ENCODE results near the gene PHF20.

PHF20 gene

DNA sequence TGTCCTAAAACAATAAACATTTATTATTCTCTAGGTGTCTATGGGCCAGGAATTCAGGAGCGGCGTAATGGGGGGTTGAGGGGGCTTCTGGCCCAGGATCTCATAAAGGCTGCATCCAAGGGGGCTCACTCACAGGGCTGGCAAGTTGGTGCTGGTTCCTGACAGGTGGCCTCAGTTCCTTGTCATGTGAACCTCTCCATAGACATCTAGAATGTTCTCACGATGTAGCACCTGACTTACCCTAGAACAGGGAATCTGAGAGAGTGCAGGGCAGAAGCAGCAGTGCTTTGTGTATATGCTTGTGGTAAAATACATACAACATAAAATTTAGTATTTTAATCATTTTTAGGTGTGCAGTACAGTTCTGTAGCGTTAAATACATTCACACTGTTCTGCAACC is 57.1 kb downstream of the PHF20 start:
- Histone ChIP-seq H3K14ac (ENCODE audit: low read length) (no peak overlapping the region), H3K4ac (ENCODE audit: low read length) (no peak overlapping the region), H3K79me1 (ENCODE audit: low read depth, low read length) (peaks cover 1% of the 10 kb centered on the region), H2BK12ac (ENCODE audit: low read length) (no peak overlapping the region), H3K18ac (ENCODE audit: low read length) (no peak overlapping the region), H2BK120ac (ENCODE audit: low read depth, low read length) (no peak overlapping the region), H3K9me3 (replicated peaks in 1 of 2; ENCODE audit: control insufficient read depth in 2 of 2, insufficient read depth in 1 of 2, low read depth in 1 of 2, low read length in 2 of 2) (peaks cover 3 to 6% of the 10 kb centered on the region in 2 donors), H3K23ac (ENCODE audit: low read depth, low read length, poor library complexity) (no peak overlapping the region), H3K27ac (replicated peaks; ENCODE audit: low read length) (no peak overlapping the region), H3K9ac (ENCODE audit: low read depth, low read length, poor library complexity) (no peak overlapping the region), H4K91ac (ENCODE audit: low read depth, low read length, poor library complexity) (no peak overlapping the region), H4K8ac (ENCODE audit: low read depth, low read length) (no peak overlapping the region), H2BK15ac (ENCODE audit: low read length) (no peak overlapping the region), H2AK5ac (ENCODE audit: low read depth, low read length) (no peak overlapping the region), H2BK5ac (ENCODE audit: low read length) (no peak overlapping the region), H2AFZ (ENCODE audit: low read length) (no peak overlapping the region), H3K4me1 (ENCODE audit: control insufficient read depth in 2 of 2, insufficient read depth in 1 of 2, low read depth in 1 of 2, low read length in 2 of 2) (no peaks in the 10 kb centered on the region), H3K4me2 (ENCODE audit: insufficient read depth, low read length, poor library complexity, severe bottlenecking) (no peak overlapping the region), H3K36me3 (replicated peaks in 1 of 2; ENCODE audit: control insufficient read depth in 2 of 2, insufficient read depth in 2 of 2, low read length in 2 of 2) (peaks cover 2 to 20% of the 10 kb centered on the region in 2 donors), H3K4me3 (ENCODE audit: low read length in 2 of 2) (no peak overlapping the region), H3K27me3 (ENCODE audit: control insufficient read depth in 3 of 3, insufficient read depth in 3 of 3, low read depth in 1 of 3, low read length in 3 of 3) (no peaks in the 10 kb centered on the region)
- WGBS, 2 donors (ENCODE audit: extremely low coverage in 2 of 2, insufficient read length in 2 of 2, insufficient replicate concordance in 1 of 2) = no CpG with 5 or more reads among the region's 4 CpGs
- DNase-seq (ENCODE audit: low spot score) = no peak

DNA sequence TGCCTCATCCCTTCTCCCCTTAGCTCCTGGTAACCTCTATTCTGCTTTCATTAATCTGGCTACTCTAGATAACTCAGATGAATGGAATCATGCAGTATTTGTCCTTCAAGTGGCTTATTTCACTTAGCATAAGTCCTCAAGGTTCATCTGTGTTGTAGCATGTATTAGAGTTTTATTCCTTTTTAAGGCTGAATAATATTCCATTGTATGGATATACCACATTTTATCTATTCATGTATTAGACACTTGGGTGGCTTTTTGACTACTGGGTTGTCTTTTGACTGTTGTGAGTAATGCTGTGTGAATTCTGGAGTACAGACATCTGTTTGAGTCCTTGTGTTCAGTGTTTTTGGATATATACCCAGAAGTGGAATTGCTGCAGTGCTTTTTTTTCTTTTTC is 58.4 kb downstream of the PHF20 start:
- Histone ChIP-seq H3K79me1 (ENCODE audit: low read depth, low read length) (peaks cover 1% of the 10 kb centered on the region), H3K4me1 (ENCODE audit: control insufficient read depth in 2 of 2, insufficient read depth in 1 of 2, low read depth in 1 of 2, low read length in 2 of 2) (no peaks in the 10 kb centered on the region), H3K9me3 (replicated peaks in 1 of 2; ENCODE audit: control insufficient read depth in 2 of 2, insufficient read depth in 1 of 2, low read depth in 1 of 2, low read length in 2 of 2) (peaks cover 3 to 6% of the 10 kb centered on the region in 2 donors), H4K91ac (ENCODE audit: low read depth, low read length, poor library complexity) (no peak overlapping the region), H3K36me3 (replicated peaks in 1 of 2; ENCODE audit: control insufficient read depth in 2 of 2, insufficient read depth in 2 of 2, low read length in 2 of 2) (peaks cover 2 to 14% of the 10 kb centered on the region in 2 donors), H3K4ac (ENCODE audit: low read length) (no peak overlapping the region), H3K27ac (replicated peaks; ENCODE audit: low read length) (no peak overlapping the region), H3K4me3 (ENCODE audit: low read length in 2 of 2) (no peak overlapping the region), H2BK15ac (ENCODE audit: low read length) (no peak overlapping the region), H3K23ac (ENCODE audit: low read depth, low read length, poor library complexity) (no peak overlapping the region), H2AK5ac (ENCODE audit: low read depth, low read length) (no peak overlapping the region), H2BK12ac (ENCODE audit: low read length) (no peak overlapping the region), H2AFZ (ENCODE audit: low read length) (no peak overlapping the region), H2BK5ac (ENCODE audit: low read length) (no peak overlapping the region), H3K9ac (ENCODE audit: low read depth, low read length, poor library complexity) (no peak overlapping the region), H4K8ac (ENCODE audit: low read depth, low read length) (no peak overlapping the region), H3K18ac (ENCODE audit: low read length) (no peak overlapping the region), H3K4me2 (ENCODE audit: insufficient read depth, low read length, poor library complexity, severe bottlenecking) (no peak overlapping the region), H2BK120ac (ENCODE audit: low read depth, low read length) (no peak overlapping the region), H3K14ac (ENCODE audit: low read length) (no peak overlapping the region), H3K27me3 (ENCODE audit: control insufficient read depth in 3 of 3, insufficient read depth in 3 of 3, low read depth in 1 of 3, low read length in 3 of 3) (no peaks in the 10 kb centered on the region)
- DNase-seq (ENCODE audit: low spot score) = no peak

DNA sequence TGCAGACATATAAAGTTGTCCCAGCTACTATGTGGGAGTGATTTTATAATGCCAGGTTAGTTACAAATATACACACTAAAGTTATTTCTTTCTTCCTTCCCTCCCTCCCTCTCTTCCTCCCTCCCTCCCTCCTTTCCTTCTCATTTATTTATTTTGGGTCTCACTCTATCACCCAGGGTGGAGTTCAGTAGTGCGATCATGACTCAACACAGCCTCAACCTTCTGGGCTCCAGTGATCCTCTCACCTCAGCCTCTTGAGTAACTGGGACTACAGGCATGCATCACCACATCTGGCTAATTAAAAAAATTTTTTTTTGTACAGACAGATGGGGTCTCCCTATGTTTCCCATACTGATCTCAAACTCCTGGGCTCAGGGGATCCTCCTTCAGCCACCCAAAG is 59.2 kb downstream of the PHF20 start:
- no CpG with 5 or more reads among the region's 1 CpG for WGBS, 2 donors (ENCODE audit: extremely low coverage in 2 of 2, insufficient read length in 2 of 2, insufficient replicate concordance in 1 of 2)
- H3K4ac ChIP-seq (ENCODE audit: low read length) = no peak overlapping the region

DNA sequence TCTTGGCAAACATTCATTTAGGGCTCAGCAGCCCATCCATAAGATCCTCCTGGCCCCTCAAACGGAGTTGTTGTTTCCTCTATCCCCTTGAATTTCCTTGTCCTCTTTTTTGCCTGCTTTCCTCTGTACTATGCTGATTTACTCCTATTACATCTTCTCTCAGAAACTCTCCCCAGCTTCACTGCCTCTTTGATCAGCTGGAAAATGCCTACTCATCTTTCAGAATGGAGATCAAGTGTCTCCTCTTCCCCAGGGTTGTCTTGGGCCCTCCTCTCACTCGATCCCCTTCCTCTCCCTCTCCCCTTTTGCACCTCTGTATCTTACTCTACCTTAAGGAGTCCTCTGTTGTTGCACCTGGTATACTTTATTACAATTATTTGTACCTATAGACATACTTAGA is 60.2 kb downstream of the PHF20 start:
- H2BK12ac ChIP-seq (ENCODE audit: low read length) = no peak overlapping the region
- H4K8ac ChIP-seq (ENCODE audit: low read depth, low read length) = no peak overlapping the region
- no peak for DNase-seq (ENCODE audit: low spot score)
- no peak overlapping the region for H3K23ac ChIP-seq (ENCODE audit: low read depth, low read length, poor library complexity)
- H3K14ac ChIP-seq (ENCODE audit: low read length) = no peak overlapping the region
- H3K9ac ChIP-seq (ENCODE audit: low read depth, low read length, poor library complexity) = no peak overlapping the region
- no peak overlapping the region for H2AFZ ChIP-seq (ENCODE audit: low read length)
- no peak overlapping the region for H4K91ac ChIP-seq (ENCODE audit: low read depth, low read length, poor library complexity)
- no peak overlapping the region for H2BK120ac ChIP-seq (ENCODE audit: low read depth, low read length)
- peaks cover 1% of the 10 kb centered on the region for H3K79me1 ChIP-seq (ENCODE audit: low read depth, low read length)
- H3K9me3 ChIP-seq (replicated peaks in 1 of 2; ENCODE audit: control insufficient read depth in 2 of 2, insufficient read depth in 1 of 2, low read depth in 1 of 2, low read length in 2 of 2) = peaks cover 3 to 6% of the 10 kb centered on the region in 2 donors
- no peak overlapping the region for H2AK5ac ChIP-seq (ENCODE audit: low read depth, low read length)
- no peak overlapping the region for H2BK15ac ChIP-seq (ENCODE audit: low read length)
- no peak overlapping the region for H3K27ac ChIP-seq (replicated peaks; ENCODE audit: low read length)
- WGBS, 2 donors (ENCODE audit: extremely low coverage in 2 of 2, insufficient read length in 2 of 2, insufficient replicate concordance in 1 of 2) = no CpG with 5 or more reads among the region's 2 CpGs
- no peaks in the 10 kb centered on the region for H3K27me3 ChIP-seq (ENCODE audit: control insufficient read depth in 3 of 3, insufficient read depth in 3 of 3, low read depth in 1 of 3, low read length in 3 of 3)
- H3K4me2 ChIP-seq (ENCODE audit: insufficient read depth, low read length, poor library complexity, severe bottlenecking) = no peak overlapping the region
- no peak overlapping the region for H3K18ac ChIP-seq (ENCODE audit: low read length)
- H3K36me3 ChIP-seq (replicated peaks in 1 of 2; ENCODE audit: control insufficient read depth in 2 of 2, insufficient read depth in 2 of 2, low read length in 2 of 2) = peaks cover 2 to 16% of the 10 kb centered on the region in 2 donors
- H2BK5ac ChIP-seq (ENCODE audit: low read length) = no peak overlapping the region
- no peak overlapping the region for H3K4ac ChIP-seq (ENCODE audit: low read length)
- peaks cover 0 to 2% of the 10 kb centered on the region in 2 donors for H3K4me1 ChIP-seq (ENCODE audit: control insufficient read depth in 2 of 2, insufficient read depth in 1 of 2, low read depth in 1 of 2, low read length in 2 of 2)
- no peak overlapping the region for H3K4me3 ChIP-seq (ENCODE audit: low read length in 2 of 2)

More for the DNA sequence above, 59.2 kb downstream of the PHF20 start:
- Histone ChIP-seq H3K79me1 (ENCODE audit: low read depth, low read length) (peaks cover 1% of the 10 kb centered on the region), H3K9me3 (replicated peaks in 1 of 2; ENCODE audit: control insufficient read depth in 2 of 2, insufficient read depth in 1 of 2, low read depth in 1 of 2, low read length in 2 of 2) (peaks cover 3 to 6% of the 10 kb centered on the region in 2 donors), H3K14ac (ENCODE audit: low read length) (no peak overlapping the region), H3K4me1 (ENCODE audit: control insufficient read depth in 2 of 2, insufficient read depth in 1 of 2, low read depth in 1 of 2, low read length in 2 of 2) (no peaks in the 10 kb centered on the region), H3K4me3 (ENCODE audit: low read length in 2 of 2) (no peak overlapping the region), H3K23ac (ENCODE audit: low read depth, low read length, poor library complexity) (no peak overlapping the region), H2BK5ac (ENCODE audit: low read length) (no peak overlapping the region), H2AFZ (ENCODE audit: low read length) (no peak overlapping the region), H2AK5ac (ENCODE audit: low read depth, low read length) (no peak overlapping the region), H3K9ac (ENCODE audit: low read depth, low read length, poor library complexity) (no peak overlapping the region), H3K27ac (replicated peaks; ENCODE audit: low read length) (no peak overlapping the region), H3K4me2 (ENCODE audit: insufficient read depth, low read length, poor library complexity, severe bottlenecking) (no peak overlapping the region), H2BK12ac (ENCODE audit: low read length) (no peak overlapping the region), H4K91ac (ENCODE audit: low read depth, low read length, poor library complexity) (no peak overlapping the region), H4K8ac (ENCODE audit: low read depth, low read length) (no peak overlapping the region), H3K27me3 (ENCODE audit: control insufficient read depth in 3 of 3, insufficient read depth in 3 of 3, low read depth in 1 of 3, low read length in 3 of 3) (no peaks in the 10 kb centered on the region), H3K36me3 (replicated peaks in 1 of 2; ENCODE audit: control insufficient read depth in 2 of 2, insufficient read depth in 2 of 2, low read length in 2 of 2) (peaks cover 2 to 16% of the 10 kb centered on the region in 2 donors), H2BK120ac (ENCODE audit: low read depth, low read length) (no peak overlapping the region), H2BK15ac (ENCODE audit: low read length) (no peak overlapping the region), H3K18ac (ENCODE audit: low read length) (no peak overlapping the region)
- DNase-seq (ENCODE audit: low spot score) = no peak

Measured in neuronal stem cell (in vitro differentiated cells).